Liver (tissue), 3 donors: ENCODE results near the gene UBE2QL1.

Experiments
- EGR1 ChIP-seq, 2 donors: IDR thresholded peaks; 2 replicates each; pipeline ENCODE4 v1.6.1; 2016 to 2018; ENCODE audit warnings: antibody characterized with exemption in 2 of 2, low read depth in 2 of 2
- GABPA ChIP-seq, 2 donors: IDR thresholded peaks in 1 of 2; conservative IDR thresholded peaks in 1 of 2; 2 replicates each; pipeline ENCODE4 v1.6.1; 2016; ENCODE audit warnings: antibody characterized with exemption in 2 of 2, mild to moderate bottlenecking in 1 of 2, moderate library complexity in 1 of 2
- HNF4G ChIP-seq: IDR thresholded peaks from 2 replicates; pipeline ENCODE4 v1.6.1; 2016; ENCODE audit warnings: antibody characterized with exemption
- JUND ChIP-seq, 2 donors: IDR thresholded peaks; 2 replicates each; pipeline ENCODE4 v1.6.1; 2016; ENCODE audit warnings: antibody characterized with exemption in 2 of 2
- RAD21 ChIP-seq, 2 donors: IDR thresholded peaks; 2 replicates each; pipeline ENCODE4 v1.6.1; 2016; ENCODE audit warnings: antibody characterized with exemption in 2 of 2, mild to moderate bottlenecking in 2 of 2
- RXRA ChIP-seq, 2 donors: IDR thresholded peaks; 2 replicates each; pipeline ENCODE4 v1.6.1; 2017 to 2018; ENCODE audit warnings: antibody characterized with exemption in 2 of 2, mild to moderate bottlenecking in 1 of 2
- SP1 ChIP-seq: IDR thresholded peaks from 2 replicates; pipeline ENCODE4 v1.6.1; 2018; ENCODE audit warnings: antibody characterized with exemption, mild to moderate bottlenecking
- TAF1 ChIP-seq: conservative IDR thresholded peaks from 2 replicates; pipeline ENCODE4 v1.6.1; 2016; ENCODE audit warnings: antibody characterized with exemption, mild to moderate bottlenecking
- YY1 ChIP-seq: IDR thresholded peaks from 2 replicates; pipeline ENCODE4 v1.6.1; 2016; ENCODE audit warnings: antibody characterized with exemption, mild to moderate bottlenecking
- TF ChIP-seq, protein P1 (sequence below): fragments of 150-350 bp; IDR thresholded peaks from 2 replicates; pipeline ENCODE4 v1.5.1; 2017; ENCODE audit warnings: improper control_type of control experiment, low read depth, low read length; ENCODE audit not compliant: missing input control
- TF ChIP-seq, protein P2 (sequence below): IDR thresholded peaks from 2 replicates; pipeline ENCODE4 v1.6.1; 2016; ENCODE audit warnings: antibody characterized with exemption
- TF ChIP-seq, protein P3 (sequence below): IDR thresholded peaks from 2 replicates; pipeline ENCODE4 v1.6.1; 2016; ENCODE audit warnings: antibody characterized with exemption
- TF ChIP-seq, protein P4 (sequence below): IDR thresholded peaks from 2 replicates; pipeline ENCODE4 v1.6.1; 2016; ENCODE audit warnings: antibody characterized with exemption
- TF ChIP-seq, protein P5 (sequence below): IDR thresholded peaks from 2 replicates; pipeline ENCODE4 v1.6.1; 2016; ENCODE audit warnings: antibody characterized with exemption, mild to moderate bottlenecking
- donor health status: healthy.
- donor health status: healthy.

- TF ChIP-seq, protein P1, sequence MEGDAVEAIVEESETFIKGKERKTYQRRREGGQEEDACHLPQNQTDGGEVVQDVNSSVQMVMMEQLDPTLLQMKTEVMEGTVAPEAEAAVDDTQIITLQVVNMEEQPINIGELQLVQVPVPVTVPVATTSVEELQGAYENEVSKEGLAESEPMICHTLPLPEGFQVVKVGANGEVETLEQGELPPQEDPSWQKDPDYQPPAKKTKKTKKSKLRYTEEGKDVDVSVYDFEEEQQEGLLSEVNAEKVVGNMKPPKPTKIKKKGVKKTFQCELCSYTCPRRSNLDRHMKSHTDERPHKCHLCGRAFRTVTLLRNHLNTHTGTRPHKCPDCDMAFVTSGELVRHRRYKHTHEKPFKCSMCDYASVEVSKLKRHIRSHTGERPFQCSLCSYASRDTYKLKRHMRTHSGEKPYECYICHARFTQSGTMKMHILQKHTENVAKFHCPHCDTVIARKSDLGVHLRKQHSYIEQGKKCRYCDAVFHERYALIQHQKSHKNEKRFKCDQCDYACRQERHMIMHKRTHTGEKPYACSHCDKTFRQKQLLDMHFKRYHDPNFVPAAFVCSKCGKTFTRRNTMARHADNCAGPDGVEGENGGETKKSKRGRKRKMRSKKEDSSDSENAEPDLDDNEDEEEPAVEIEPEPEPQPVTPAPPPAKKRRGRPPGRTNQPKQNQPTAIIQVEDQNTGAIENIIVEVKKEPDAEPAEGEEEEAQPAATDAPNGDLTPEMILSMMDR: no peak
- TF ChIP-seq GABPA (IDR thresholded peaks at IDR 0.05 in 1 of 2, conservative IDR thresholded peaks at IDR 0.05 in 1 of 2) (no peak), EGR1 (IDR thresholded peaks at IDR 0.05; ENCODE audit: low read depth in 2 of 2) (no peak), RAD21 (IDR thresholded peaks at IDR 0.05) (no peak), TAF1 (no peak), RXRA (IDR thresholded peaks at IDR 0.05) (no peak), YY1 (no peak), HNF4G (no peak), JUND (IDR thresholded peaks at IDR 0.05) (no peak), SP1 (no peak)
- TF ChIP-seq, protein P2, sequence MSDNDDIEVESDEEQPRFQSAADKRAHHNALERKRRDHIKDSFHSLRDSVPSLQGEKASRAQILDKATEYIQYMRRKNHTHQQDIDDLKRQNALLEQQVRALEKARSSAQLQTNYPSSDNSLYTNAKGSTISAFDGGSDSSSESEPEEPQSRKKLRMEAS: no peak
- TF ChIP-seq, protein P3, sequence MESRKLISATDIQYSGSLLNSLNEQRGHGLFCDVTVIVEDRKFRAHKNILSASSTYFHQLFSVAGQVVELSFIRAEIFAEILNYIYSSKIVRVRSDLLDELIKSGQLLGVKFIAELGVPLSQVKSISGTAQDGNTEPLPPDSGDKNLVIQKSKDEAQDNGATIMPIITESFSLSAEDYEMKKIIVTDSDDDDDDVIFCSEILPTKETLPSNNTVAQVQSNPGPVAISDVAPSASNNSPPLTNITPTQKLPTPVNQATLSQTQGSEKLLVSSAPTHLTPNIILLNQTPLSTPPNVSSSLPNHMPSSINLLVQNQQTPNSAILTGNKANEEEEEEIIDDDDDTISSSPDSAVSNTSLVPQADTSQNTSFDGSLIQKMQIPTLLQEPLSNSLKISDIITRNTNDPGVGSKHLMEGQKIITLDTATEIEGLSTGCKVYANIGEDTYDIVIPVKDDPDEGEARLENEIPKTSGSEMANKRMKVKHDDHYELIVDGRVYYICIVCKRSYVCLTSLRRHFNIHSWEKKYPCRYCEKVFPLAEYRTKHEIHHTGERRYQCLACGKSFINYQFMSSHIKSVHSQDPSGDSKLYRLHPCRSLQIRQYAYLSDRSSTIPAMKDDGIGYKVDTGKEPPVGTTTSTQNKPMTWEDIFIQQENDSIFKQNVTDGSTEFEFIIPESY: no peak
- TF ChIP-seq, protein P4, sequence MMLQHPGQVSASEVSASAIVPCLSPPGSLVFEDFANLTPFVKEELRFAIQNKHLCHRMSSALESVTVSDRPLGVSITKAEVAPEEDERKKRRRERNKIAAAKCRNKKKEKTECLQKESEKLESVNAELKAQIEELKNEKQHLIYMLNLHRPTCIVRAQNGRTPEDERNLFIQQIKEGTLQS: no peak
- TF ChIP-seq, protein P5, sequence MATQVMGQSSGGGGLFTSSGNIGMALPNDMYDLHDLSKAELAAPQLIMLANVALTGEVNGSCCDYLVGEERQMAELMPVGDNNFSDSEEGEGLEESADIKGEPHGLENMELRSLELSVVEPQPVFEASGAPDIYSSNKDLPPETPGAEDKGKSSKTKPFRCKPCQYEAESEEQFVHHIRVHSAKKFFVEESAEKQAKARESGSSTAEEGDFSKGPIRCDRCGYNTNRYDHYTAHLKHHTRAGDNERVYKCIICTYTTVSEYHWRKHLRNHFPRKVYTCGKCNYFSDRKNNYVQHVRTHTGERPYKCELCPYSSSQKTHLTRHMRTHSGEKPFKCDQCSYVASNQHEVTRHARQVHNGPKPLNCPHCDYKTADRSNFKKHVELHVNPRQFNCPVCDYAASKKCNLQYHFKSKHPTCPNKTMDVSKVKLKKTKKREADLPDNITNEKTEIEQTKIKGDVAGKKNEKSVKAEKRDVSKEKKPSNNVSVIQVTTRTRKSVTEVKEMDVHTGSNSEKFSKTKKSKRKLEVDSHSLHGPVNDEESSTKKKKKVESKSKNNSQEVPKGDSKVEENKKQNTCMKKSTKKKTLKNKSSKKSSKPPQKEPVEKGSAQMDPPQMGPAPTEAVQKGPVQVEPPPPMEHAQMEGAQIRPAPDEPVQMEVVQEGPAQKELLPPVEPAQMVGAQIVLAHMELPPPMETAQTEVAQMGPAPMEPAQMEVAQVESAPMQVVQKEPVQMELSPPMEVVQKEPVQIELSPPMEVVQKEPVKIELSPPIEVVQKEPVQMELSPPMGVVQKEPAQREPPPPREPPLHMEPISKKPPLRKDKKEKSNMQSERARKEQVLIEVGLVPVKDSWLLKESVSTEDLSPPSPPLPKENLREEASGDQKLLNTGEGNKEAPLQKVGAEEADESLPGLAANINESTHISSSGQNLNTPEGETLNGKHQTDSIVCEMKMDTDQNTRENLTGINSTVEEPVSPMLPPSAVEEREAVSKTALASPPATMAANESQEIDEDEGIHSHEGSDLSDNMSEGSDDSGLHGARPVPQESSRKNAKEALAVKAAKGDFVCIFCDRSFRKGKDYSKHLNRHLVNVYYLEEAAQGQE: no peak
Measured at GRCh38 chr5:6484446-6484845, 35.8 kb downstream of the UBE2QL1 start.
